ENCODE measurements around the gene CD164. TPM values are rescaled to one million over a fixed set of nuclear protein-coding genes. Genes with fewer than 3 reads are reported as not detected.

The CD164 gene
- total RNA-seq, 1 experiment from 2014 or later = 110 TPM

- no peak for DNase-seq
- Histone ChIP-seq H3K27me3 (no peaks in the 10 kb centered on the region), H3K9me3 (no peaks in the 10 kb centered on the region), H3K36me3 (no peaks in the 10 kb centered on the region), H3K4me3 (no peak overlapping the region)
These were observed 51.2 kb downstream of the CD164 start for GRCh38 chr6:109331081-109331480.

GRCh38 chr6:109330263-109330662 lies 52.0 kb downstream of the CD164 start:
- no peaks in the 10 kb centered on the region for H3K27me3 ChIP-seq
- no peaks in the 10 kb centered on the region for H3K9me3 ChIP-seq
- no peak for DNase-seq
- no peaks in the 10 kb centered on the region for H3K36me3 ChIP-seq
- no peak overlapping the region for H3K4me3 ChIP-seq

GRCh38 chr6:109328629-109329028 lies 53.6 kb downstream of the CD164 start:
- DNase-seq = no peak
- Histone ChIP-seq H3K27me3 (no peaks in the 10 kb centered on the region), H3K9me3 (no peaks in the 10 kb centered on the region), H3K4me3 (no peak overlapping the region), H3K36me3 (no peaks in the 10 kb centered on the region)

- Histone ChIP-seq H3K27me3 (no peaks in the 10 kb centered on the region), H3K36me3 (no peaks in the 10 kb centered on the region), H3K9me3 (no peaks in the 10 kb centered on the region), H3K4me3 (no peak overlapping the region)
- DNase-seq = no peak
These were observed 54.3 kb downstream of the CD164 start for GRCh38 chr6:109327959-109328358.

- H3K9me3 ChIP-seq = no peaks in the 10 kb centered on the region
- no peaks in the 10 kb centered on the region for H3K27me3 ChIP-seq
- H3K4me3 ChIP-seq = no peak overlapping the region
- no peaks in the 10 kb centered on the region for H3K36me3 ChIP-seq
- no peak for DNase-seq
These were observed 54.8 kb downstream of the CD164 start for GRCh38 chr6:109327491-109327890.

- Histone ChIP-seq H3K27me3 (no peaks in the 10 kb centered on the region), H3K36me3 (no peaks in the 10 kb centered on the region), H3K4me3 (no peak overlapping the region), H3K9me3 (no peaks in the 10 kb centered on the region)
- no peak for DNase-seq
These were observed 55.9 kb downstream of the CD164 start for GRCh38 chr6:109326351-109326750.

- DNase-seq = no peak
- Histone ChIP-seq H3K9me3 (no peaks in the 10 kb centered on the region), H3K27me3 (no peaks in the 10 kb centered on the region), H3K4me3 (no peak overlapping the region), H3K36me3 (no peaks in the 10 kb centered on the region)
These were observed 56.9 kb downstream of the CD164 start for GRCh38 chr6:109325400-109325801.

- Histone ChIP-seq H3K27me3 (no peaks in the 10 kb centered on the region), H3K4me3 (no peak overlapping the region), H3K36me3 (no peaks in the 10 kb centered on the region), H3K9me3 (no peaks in the 10 kb centered on the region)
- DNase-seq = no peak
These were observed 59.0 kb downstream of the CD164 start for GRCh38 chr6:109323241-109323640.

GRCh38 chr6:109322825-109323224 lies 59.4 kb downstream of the CD164 start:
- Histone ChIP-seq H3K4me3 (no peak overlapping the region), H3K36me3 (no peaks in the 10 kb centered on the region), H3K9me3 (no peaks in the 10 kb centered on the region), H3K27me3 (no peaks in the 10 kb centered on the region)
- DNase-seq = no peak

- Histone ChIP-seq H3K9me3 (no peaks in the 10 kb centered on the region), H3K4me3 (no peak overlapping the region), H3K27me3 (no peaks in the 10 kb centered on the region), H3K36me3 (no peaks in the 10 kb centered on the region)
- no peak for DNase-seq
These were observed 60.5 kb downstream of the CD164 start for GRCh38 chr6:109321752-109322151.

GRCh38 chr6:109320072-109320471 lies 62.2 kb downstream of the CD164 start:
- no peak for DNase-seq
- H3K36me3 ChIP-seq = no peaks in the 10 kb centered on the region
- no peaks in the 10 kb centered on the region for H3K27me3 ChIP-seq
- no peaks in the 10 kb centered on the region for H3K9me3 ChIP-seq
- H3K4me3 ChIP-seq = no peak overlapping the region

- Histone ChIP-seq H3K9me3 (no peaks in the 10 kb centered on the region), H3K27me3 (no peaks in the 10 kb centered on the region), H3K36me3 (no peaks in the 10 kb centered on the region), H3K4me3 (no peak overlapping the region)
- no peak for DNase-seq
These were observed 63.9 kb downstream of the CD164 start for GRCh38 chr6:109318328-109318876.

- Histone ChIP-seq H3K9me3 (no peaks in the 10 kb centered on the region), H3K27me3 (no peaks in the 10 kb centered on the region)
- DNase-seq = no peak
These were observed 65.4 kb downstream of the CD164 start for GRCh38 chr6:109316909-109317308.

More at GRCh38 chr6:109316909-109317308, 65.4 kb downstream of the CD164 start:
- Histone ChIP-seq H3K36me3 (no peaks in the 10 kb centered on the region), H3K4me3 (no peak overlapping the region)

Other genes with a start within 250 kb of the CD164 start
- 8.8 TPM in 1 of 2 replicates, not detected in the other for gene PPIL6, start 58.2 kb upstream of the CD164 start, total RNA-seq (2014; rRNA removed; shearing (Covaris generic); ENCODE audit: low replicate concordance)
- gene SMPD2, start 58.3 kb upstream of the CD164 start, total RNA-seq (2014; rRNA removed; shearing (Covaris generic); ENCODE audit: low replicate concordance) = 9.3 and 13.4 TPM in 2 replicates
- gene MICAL1, start 73.3 kb upstream of the CD164 start, total RNA-seq (2014; rRNA removed; shearing (Covaris generic); ENCODE audit: low replicate concordance) = 11.1 and 21.2 TPM in 2 replicates
- gene ZBTB24, start 100.8 kb upstream of the CD164 start, total RNA-seq (2014; rRNA removed; shearing (Covaris generic); ENCODE audit: low replicate concordance) = 6.0 and 9.8 TPM in 2 replicates